Psoas muscle (tissue), 8 donors: ENCODE data around the gene CPSF3. TPM values are rescaled to one million over a fixed set of nuclear protein-coding genes. Genes with fewer than 3 reads are reported as not detected.

Experiments
- ATAC-seq, 4 donors: fragments of 200-7000 bp; cut with Tn5 transposase; one replicate each; pipeline ENCODE4 v1.9.1; 2020; ENCODE audit warnings: moderate library complexity in 3 of 4, mild to moderate bottlenecking in 2 of 4
- DNase-seq, 2 donors: peaks; one replicate each; pipeline ENCODE4 v3.0.0-alpha.2; 2020
- H3K27ac ChIP-seq: fragments of 200-600 bp; one replicate; pipeline ENCODE4 v1.8.0; 2022
- H3K27me3 ChIP-seq, 3 donors: fragments of 200-600 bp in 1 of 3; one replicate each; pipeline versions ENCODE4 v1.6.1 to v1.8.0; 2013 to 2022; ENCODE audit warnings: low read length in 2 of 3, mild to moderate bottlenecking in 2 of 3, moderate library complexity in 1 of 3; ENCODE audit not compliant: insufficient read depth in 3 of 3
- H3K36me3 ChIP-seq, 2 donors: fragments of 200-600 bp in 1 of 2; one replicate each; pipeline versions ENCODE4 v1.6.1 to v1.8.0; 2013 to 2022; ENCODE audit warnings: low read depth in 1 of 2, mild to moderate bottlenecking in 1 of 2, moderate library complexity in 1 of 2; ENCODE audit not compliant: insufficient read depth in 1 of 2
- H3K4me1 ChIP-seq: fragments of 200-600 bp; one replicate; pipeline ENCODE4 v1.8.0; 2022
- H3K4me3 ChIP-seq: fragments of 200-600 bp; one replicate; pipeline ENCODE4 v1.8.0; 2022; ENCODE audit warnings: mild to moderate bottlenecking
- H3K9me3 ChIP-seq: fragments of 200-600 bp; one replicate; pipeline ENCODE4 v1.8.0; 2022
- WGBS, 3 donors: extraction: QIAGEN DNeasy Blood & Tissue Kit; methylation state at CpG; one replicate each; pipeline versions ENCODE4 v1.1.6 to v1.1.7; 2013; 5-methylcytosine and 5-hydroxymethylcytosine counted together
- intact Hi-C, 2 donors: fragments of 100-400 bp; cut with DNase I; formaldehyde crosslinking; loops; one replicate each; pipeline versions ENCODE4 v1.11.0 to v1.14.2; 2022
- polyA plus RNA-seq, 3 donors: library from polyadenylated mRNA; stranded (reverse); fragments of 200-250 nt; gene quantifications; one replicate each; pipeline ENCODE4 v1.2.3, GENCODE V29; 2013
- total RNA-seq, 4 donors: library from RNA; stranded (reverse); fragmentation: NEBNext Ultra II Directional in 2 of 4; extraction: Animal tissue kit (Norgen Biotek cat#: 25700) in 2 of 4; gene quantifications; one replicate each; pipeline versions ENCODE4 v1.2.1 to v1.2.4, GENCODE V29; 2021 to 2023
- TF ChIP-seq, protein P1 (sequence below): fragments of 200-600 bp; IDR thresholded peaks from one replicate; pipeline ENCODE4 v1.8.0; 2022; ENCODE audit warnings: antibody characterized with exemption
- donor health status: healthy with polysubstance abuse.
- donor health status: DM: no; HTN: no; CAD: no; lungs with moderate emphysema.
- donor health status: Bipolar disorder and iron deficiency.
- donor health status: healthy.
- donor health status: DM: yes; HTN: yes; CAD: no.
- donor health status: DM: no; HTN: no; CAD: no.
- donor health status: DM: no; HTN: no; CAD: no.
- donor health status: DM: yes; HTN: yes; CAD: no.

Gene CPSF3
- total and polyA plus RNA-seq, 7 donors = 11.3 to 21.8 (median 19.3) TPM

DNA sequence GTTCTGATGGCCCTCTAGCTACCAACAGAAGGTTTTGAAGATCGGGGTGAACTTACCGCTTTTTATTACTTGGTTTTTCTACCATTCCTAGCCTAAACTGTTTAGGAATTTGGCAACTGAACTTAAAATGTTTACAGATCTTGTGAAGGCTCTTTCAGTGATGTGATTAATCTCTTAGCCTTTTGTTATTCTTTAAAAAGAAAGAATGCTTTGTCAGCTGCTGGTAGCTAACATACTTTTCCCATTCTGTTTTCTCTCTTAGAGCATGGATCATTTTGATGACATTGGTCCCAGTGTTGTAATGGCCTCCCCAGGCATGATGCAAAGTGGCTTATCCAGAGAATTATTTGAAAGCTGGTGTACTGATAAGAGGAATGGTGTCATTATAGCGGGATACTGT, 18.1 kb downstream of the CPSF3 start:
- intact Hi-C loops = no loop called here
- WGBS, 3 donors = 48 to 72% (median 65%) methylated on average over 3 of the region's 3 CpGs
- H3K9me3 ChIP-seq = no peaks in the 10 kb centered on the region
- ATAC-seq (no peak), DNase-seq (no peak)
- H3K27me3 ChIP-seq = no peaks in the 10 kb centered on the region
- peaks cover 7 to 97% of the 10 kb centered on the region in 2 donors for H3K36me3 ChIP-seq
- H3K4me1 ChIP-seq = no peaks in the 10 kb centered on the region
- no peak overlapping the region for H3K27ac ChIP-seq
- TF ChIP-seq, protein P1, sequence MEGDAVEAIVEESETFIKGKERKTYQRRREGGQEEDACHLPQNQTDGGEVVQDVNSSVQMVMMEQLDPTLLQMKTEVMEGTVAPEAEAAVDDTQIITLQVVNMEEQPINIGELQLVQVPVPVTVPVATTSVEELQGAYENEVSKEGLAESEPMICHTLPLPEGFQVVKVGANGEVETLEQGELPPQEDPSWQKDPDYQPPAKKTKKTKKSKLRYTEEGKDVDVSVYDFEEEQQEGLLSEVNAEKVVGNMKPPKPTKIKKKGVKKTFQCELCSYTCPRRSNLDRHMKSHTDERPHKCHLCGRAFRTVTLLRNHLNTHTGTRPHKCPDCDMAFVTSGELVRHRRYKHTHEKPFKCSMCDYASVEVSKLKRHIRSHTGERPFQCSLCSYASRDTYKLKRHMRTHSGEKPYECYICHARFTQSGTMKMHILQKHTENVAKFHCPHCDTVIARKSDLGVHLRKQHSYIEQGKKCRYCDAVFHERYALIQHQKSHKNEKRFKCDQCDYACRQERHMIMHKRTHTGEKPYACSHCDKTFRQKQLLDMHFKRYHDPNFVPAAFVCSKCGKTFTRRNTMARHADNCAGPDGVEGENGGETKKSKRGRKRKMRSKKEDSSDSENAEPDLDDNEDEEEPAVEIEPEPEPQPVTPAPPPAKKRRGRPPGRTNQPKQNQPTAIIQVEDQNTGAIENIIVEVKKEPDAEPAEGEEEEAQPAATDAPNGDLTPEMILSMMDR = no peak
- H3K4me3 ChIP-seq = no peak overlapping the region

DNA sequence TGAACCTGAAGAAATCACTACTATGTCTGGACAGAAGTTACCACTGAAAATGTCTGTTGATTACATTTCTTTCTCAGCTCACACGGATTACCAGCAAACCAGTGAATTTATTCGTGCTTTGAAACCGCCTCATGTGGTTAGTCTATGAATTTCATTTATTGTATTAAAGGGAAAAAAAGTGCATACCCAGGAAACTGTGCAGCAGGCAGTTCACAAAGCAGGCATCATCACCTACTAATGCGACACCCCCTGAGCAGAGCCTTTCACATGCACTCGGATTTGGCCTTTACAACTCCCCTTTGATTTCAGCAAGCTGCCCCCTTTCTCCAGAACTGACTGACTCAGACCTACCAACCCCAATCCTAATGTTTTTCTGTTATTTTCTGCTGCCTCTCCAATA, 20.1 kb downstream of the CPSF3 start:
- no peaks in the 10 kb centered on the region for H3K27me3 ChIP-seq
- TF ChIP-seq, protein P1 = no peak
- intact Hi-C loops = no loop called here
- ATAC-seq (no peak), DNase-seq (no peak)
- H3K36me3 ChIP-seq = peaks cover 7 to 95% of the 10 kb centered on the region in 2 donors
- H3K27ac ChIP-seq = no peak overlapping the region
- WGBS, 3 donors = 88 to 91% (median 88%) methylated on average over 5 of the region's 5 CpGs
- no peak overlapping the region for H3K4me3 ChIP-seq
- no peaks in the 10 kb centered on the region for H3K4me1 ChIP-seq
- no peaks in the 10 kb centered on the region for H3K9me3 ChIP-seq

DNA sequence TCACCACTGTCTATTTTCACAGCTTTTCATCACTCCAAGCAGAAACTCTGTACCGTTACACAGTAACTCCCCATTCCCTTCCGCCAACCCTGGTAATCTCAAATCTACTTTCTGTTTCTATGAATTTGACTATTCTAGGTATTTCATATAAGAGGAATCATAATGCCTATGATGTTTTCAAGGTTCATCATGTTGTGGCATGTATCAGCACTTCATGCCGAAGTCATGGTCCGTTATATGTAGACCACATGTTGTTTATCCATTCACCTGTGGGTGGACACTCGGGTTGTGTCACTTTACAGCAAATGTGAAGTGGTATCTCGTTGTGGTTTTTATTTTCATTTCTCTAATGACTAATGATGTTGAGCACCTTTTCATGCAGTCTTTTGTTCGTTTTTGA, 21.6 kb downstream of the CPSF3 start:
- H3K27me3 ChIP-seq = no peaks in the 10 kb centered on the region
- TF ChIP-seq, protein P1 = no peak
- DNase-seq (no peak), ATAC-seq (no peak)
- WGBS, 3 donors = 89 to 92% (median 89%) methylated on average over 7 of the region's 7 CpGs
- intact Hi-C loops = no loop called here
- peaks cover 7 to 95% of the 10 kb centered on the region in 2 donors for H3K36me3 ChIP-seq
- no peak overlapping the region for H3K27ac ChIP-seq
- H3K4me3 ChIP-seq = no peak overlapping the region
- no peaks in the 10 kb centered on the region for H3K9me3 ChIP-seq
- H3K4me1 ChIP-seq = no peaks in the 10 kb centered on the region

DNA sequence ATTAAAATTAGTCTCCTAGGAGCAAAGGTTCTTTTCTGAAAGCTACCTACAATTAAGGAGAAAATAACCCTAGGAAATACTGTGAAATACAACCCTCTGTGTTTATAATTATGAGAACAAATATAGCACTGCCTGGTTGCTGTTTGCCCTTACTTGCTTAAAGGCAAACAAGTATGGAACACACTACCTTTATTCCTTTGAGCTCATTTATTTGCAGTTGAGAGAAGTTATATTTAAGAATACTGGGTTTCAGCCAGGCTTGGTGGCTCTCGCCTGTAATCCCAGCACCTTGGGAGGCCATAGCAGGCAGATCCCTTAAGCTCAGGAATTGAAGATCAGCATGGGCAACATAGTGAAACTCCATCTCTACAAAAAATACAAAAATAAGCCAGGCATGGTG, 27.8 kb downstream of the CPSF3 start:
- Histone ChIP-seq H3K36me3 (peaks cover 0 to 84% of the 10 kb centered on the region in 2 donors), H3K27ac (no peak overlapping the region), H3K4me1 (no peaks in the 10 kb centered on the region), H3K4me3 (no peak overlapping the region), H3K9me3 (no peaks in the 10 kb centered on the region), H3K27me3 (no peaks in the 10 kb centered on the region)
- intact Hi-C loops = no loop called here
- TF ChIP-seq, protein P1 = no peak
- no peak for DNase-seq
- 98 to 100% (median 100%) methylated on average over 1 of the region's 1 CpG for WGBS, 3 donors
- no peak for ATAC-seq

DNA sequence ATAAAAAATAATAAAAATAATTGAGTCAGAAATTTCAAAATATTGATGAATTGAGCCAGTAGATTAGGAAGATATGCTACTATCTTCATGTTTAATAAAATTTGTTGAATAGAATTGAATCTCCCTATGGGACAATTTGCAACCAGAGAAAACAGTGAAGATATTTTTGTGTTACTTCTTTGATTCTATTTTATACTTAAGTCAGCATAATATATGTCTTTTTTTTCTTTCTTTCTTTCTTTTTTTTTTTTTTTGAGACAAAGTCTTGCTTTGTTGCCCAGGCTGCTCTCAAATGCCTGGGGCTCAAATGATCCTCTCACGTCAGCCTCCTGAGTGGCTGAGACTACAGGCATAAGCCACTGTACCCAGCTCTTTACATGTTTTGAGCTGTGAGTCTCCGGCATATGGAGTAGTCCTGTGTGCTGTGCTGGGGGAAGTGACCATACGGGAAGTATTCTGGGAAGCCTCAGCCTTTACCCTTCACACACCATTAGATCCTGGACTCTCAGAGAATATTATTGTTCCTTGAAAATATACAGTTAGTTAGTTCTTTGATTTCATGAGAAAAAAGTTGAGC, 37.1 kb downstream of the CPSF3 start:
- intact Hi-C loops = no loop called here
- ATAC-seq (no peak), DNase-seq (no peak)
- Histone ChIP-seq H3K27me3 (no peaks in the 10 kb centered on the region), H3K9me3 (no peaks in the 10 kb centered on the region), H3K36me3 (peaks cover 0 to 58% of the 10 kb centered on the region in 2 donors), H3K27ac (no peak overlapping the region), H3K4me1 (no peaks in the 10 kb centered on the region), H3K4me3 (no peak overlapping the region)
- TF ChIP-seq, protein P1 = no peak
- 93 to 96% (median 95%) methylated on average over 3 of the region's 3 CpGs for WGBS, 3 donors
